HG03432 (cell line): Measurements from ENCODE around the gene CYP19A1.
"Not testable (repeated sequence)": the region's sequence is repeated elsewhere in the genome, so short reads cannot be mapped to it uniquely, and the experiment has no call there.

Source experiments
- ATAC-seq: cut with Tn5 transposase; IDR thresholded peaks from one replicate; pipeline ENCODE4 v1.9.1; 2021; ENCODE audit warnings: mild to moderate bottlenecking, moderate library complexity; ENCODE audit not compliant: unreplicated experiment

Gene CYP19A1

GRCh38 chr15:51189669-51190385, 148.6 kb downstream of the CYP19A1 start:
- no peak for ATAC-seq

- ATAC-seq, result not testable (repeated sequence)
These were observed 149.6 kb downstream of the CYP19A1 start for GRCh38 chr15:51188791-51189190.

- no peak for ATAC-seq
These were observed 151.5 kb downstream of the CYP19A1 start for GRCh38 chr15:51186891-51187290.

GRCh38 chr15:51186181-51186705, 152.2 kb downstream of the CYP19A1 start:
- no peak for ATAC-seq

GRCh38 chr15:51185213-51186159, 152.9 kb downstream of the CYP19A1 start:
- no peak for ATAC-seq

- no peak for ATAC-seq
These were observed 153.8 kb downstream of the CYP19A1 start for GRCh38 chr15:51184627-51185026.

- ATAC-seq, result no peak
These were observed 155.3 kb downstream of the CYP19A1 start for GRCh38 chr15:51183076-51183475.

- no peak for ATAC-seq
These were observed 156.5 kb downstream of the CYP19A1 start for GRCh38 chr15:51181905-51182304.

- ATAC-seq, result no peak
These were observed 157.2 kb downstream of the CYP19A1 start for GRCh38 chr15:51181221-51181620.

GRCh38 chr15:51180534-51180933, 157.9 kb downstream of the CYP19A1 start:
- no peak for ATAC-seq

- ATAC-seq, result no peak
These were observed 158.4 kb downstream of the CYP19A1 start for GRCh38 chr15:51180011-51180410.

GRCh38 chr15:51172193-51172592, 166.2 kb downstream of the CYP19A1 start:
- no peak for ATAC-seq

- ATAC-seq, result no peak
These were observed 166.8 kb downstream of the CYP19A1 start for GRCh38 chr15:51171634-51171932.

- ATAC-seq, result no peak
These were observed 167.3 kb downstream of the CYP19A1 start for GRCh38 chr15:51170882-51171633.

GRCh38 chr15:51168700-51169099, 169.7 kb downstream of the CYP19A1 start:
- no peak for ATAC-seq

- no peak for ATAC-seq
These were observed 174.6 kb downstream of the CYP19A1 start for GRCh38 chr15:51163843-51164242.

- ATAC-seq, result peak; percentile 78
These were observed 175.3 kb downstream of the CYP19A1 start for GRCh38 chr15:51162865-51163762.

GRCh38 chr15:51161491-51162220, 176.7 kb downstream of the CYP19A1 start:
- ATAC-seq, result no peak

GRCh38 chr15:51160484-51160883, 177.9 kb downstream of the CYP19A1 start:
- ATAC-seq, result no peak
